ENCODE results near the gene RBFOX2.

DNA sequence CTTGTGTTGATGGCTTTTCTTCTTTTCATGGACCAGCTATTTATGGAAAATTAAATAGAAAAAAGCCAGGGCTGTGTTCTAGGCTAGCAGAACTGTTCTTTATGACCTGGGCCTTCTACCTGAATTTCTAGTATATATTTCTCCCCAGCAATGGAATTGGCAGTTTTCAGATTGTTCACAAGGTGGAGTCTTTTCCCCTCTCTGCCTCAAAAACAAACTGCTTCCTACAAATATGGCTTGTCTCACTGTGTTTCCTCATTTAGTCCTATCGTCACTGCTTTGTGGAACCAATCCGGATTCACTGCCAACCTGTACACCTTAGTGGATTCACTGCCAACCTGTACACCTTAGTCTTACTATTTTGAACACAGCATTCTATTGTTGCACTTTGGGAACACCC lies 316.0 kb downstream of the RBFOX2 start:
- TF ChIP-seq EZH2 (IDR thresholded peaks at IDR 0.05): no peak
- TF ChIP-seq POLR2AphosphoS5 (IDR thresholded peaks at IDR 0.05; ENCODE audit: borderline replicate concordance, low read depth, low read length): no peak

Measured in SK-N-MC (cell line).